GM18511 (cell line): ENCODE data around the gene SLC8A3.

Experiments used
- ATAC-seq: cut with Tn5 transposase; IDR thresholded peaks from one replicate; pipeline ENCODE4 v1.9.1; 2021; ENCODE audit warnings: mild to moderate bottlenecking, moderate library complexity; ENCODE audit not compliant: unreplicated experiment

SLC8A3 gene

GRCh38 chr14:70029296-70030132 lies 159.2 kb downstream of the SLC8A3 start:
- ATAC-seq = no peak

DNA sequence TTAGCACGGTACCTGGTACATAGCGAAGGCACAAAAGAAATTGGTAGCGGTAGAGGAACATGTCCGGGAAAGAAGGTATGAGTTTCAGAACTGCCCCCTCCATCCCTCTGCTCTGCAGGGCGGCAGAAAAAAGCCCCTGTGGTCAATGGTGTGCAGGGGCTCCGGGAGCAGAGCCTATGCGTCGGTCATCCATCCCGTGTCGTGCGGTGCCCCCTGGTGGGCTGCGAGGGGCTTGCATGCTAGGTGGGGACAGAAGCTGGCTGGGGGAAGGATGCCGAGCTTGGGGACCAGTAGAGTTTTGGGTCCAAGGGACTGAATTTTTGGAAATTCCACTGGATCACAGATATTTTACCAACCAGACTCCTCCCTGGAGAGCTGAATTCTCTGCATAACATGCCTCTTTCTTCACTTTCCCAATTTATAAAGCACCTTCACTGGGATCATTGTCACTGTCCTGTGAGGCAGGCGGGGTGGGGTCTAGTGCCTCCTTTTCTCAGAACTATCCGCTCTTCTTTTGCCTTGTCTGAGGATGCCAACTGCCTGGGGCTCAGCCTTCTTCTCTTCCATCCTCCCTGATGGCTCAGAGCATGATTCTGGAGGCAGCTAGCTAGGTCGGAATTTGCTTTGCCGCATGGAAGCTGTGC lies 160.8 kb downstream of the SLC8A3 start:
- ATAC-seq = no peak

DNA sequence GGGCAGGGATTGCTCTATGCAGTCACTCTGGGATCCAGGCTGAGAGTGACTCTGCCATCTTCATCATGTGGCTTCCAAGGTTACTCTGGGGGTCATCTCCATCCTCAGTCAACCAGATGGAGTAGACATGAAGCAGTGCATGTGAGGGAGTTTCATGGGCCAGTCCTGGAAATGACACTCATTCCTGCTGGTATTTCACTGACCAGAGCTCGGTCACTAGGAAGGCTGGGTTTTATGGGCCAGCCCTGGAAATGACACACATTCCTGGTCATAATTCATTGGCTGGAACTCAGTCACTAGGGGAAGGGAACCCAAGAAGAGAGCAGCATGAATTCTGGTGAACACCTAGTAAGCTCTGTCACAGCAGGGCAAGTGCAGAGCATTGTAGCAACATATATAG lies 164.9 kb downstream of the SLC8A3 start:
- no peak for ATAC-seq

- ATAC-seq = no peak
Measured at GRCh38 chr14:70022771-70023445, 165.8 kb downstream of the SLC8A3 start.

DNA sequence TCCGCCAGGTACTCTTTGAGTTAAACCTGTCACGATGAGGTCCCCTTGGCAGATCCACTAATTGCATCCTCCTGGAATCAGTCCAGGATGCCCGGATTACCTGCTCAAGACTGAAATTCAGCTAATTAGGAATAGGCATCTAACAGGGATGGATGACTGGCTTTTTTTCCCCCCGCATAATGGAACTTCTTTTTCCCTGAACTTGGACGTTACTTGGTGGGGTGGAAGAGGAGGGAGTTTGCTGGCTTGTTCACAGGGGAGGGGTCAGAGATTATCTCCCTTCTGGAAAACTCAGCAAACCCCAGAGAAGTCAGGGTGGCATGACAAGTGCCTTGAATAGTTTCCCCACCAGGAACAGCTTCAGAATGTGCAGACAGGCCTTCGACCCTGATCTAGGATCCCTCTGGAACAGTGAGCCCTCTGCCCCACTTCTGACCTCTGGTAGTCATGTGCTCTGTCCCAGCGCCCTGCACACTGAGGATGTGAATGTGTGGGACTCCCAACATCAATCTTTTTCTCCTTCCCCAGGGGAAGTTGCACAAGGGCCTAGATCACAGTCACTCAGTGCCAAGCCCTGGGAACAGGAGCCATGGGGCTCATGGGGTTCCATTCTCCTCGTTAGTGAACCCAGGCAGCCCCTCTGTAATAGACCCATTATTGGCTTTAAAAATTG lies 167.1 kb downstream of the SLC8A3 start:
- ATAC-seq = no peak

- no peak for ATAC-seq
Measured at GRCh38 chr14:70020352-70021170, 168.2 kb downstream of the SLC8A3 start.

GRCh38 chr14:70019695-70020094 lies 169.1 kb downstream of the SLC8A3 start:
- ATAC-seq = no peak

DNA sequence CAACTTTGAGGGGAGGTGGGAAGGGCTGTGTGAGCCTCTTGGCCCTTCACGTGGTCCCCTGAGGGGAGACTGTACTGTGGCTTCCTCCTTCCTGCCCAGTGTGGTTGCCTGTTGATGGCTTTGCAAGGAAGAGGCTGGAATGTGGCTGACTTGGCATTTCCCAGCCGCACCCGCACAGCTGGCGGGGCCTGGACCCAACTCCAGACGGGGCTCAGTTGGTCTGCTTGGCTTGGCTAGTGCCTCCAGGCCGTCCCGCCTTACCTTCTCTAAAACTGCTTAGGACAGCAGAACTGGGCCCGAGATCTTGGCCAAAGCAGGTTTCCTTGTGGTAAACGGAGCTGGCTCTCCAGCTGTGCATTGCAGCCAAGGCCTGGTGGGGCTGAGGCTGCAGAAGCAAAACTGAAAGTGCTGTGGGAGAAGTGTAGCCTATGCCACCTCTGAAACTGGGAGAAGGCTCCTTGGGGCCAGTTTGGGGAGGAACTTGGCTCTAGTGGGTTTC lies 170.0 kb downstream of the SLC8A3 start:
- ATAC-seq = no peak

DNA sequence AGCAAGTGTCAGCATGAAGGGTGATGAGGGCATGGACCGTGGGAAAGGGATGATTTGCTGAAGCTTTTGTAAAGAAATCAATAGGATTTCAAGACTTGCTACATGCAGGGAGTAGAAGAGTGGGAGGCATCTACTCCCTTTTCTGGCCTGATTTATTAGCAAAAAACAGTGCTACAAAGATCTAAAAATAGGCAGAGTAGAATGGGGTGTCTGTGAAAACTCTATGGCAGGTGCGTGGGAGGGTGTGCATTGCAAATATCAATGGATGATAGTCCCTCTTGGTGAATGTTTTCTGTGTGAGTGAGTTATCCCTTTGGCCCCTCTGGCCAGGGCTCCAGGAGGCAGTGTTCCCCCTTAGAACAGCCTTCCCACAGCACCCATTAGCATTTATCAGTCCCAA lies 170.5 kb downstream of the SLC8A3 start:
- ATAC-seq = no peak

- no peak for ATAC-seq
Measured at GRCh38 chr14:70014406-70015095, 174.2 kb downstream of the SLC8A3 start.

GRCh38 chr14:70013271-70013873 lies 175.4 kb downstream of the SLC8A3 start:
- ATAC-seq = no peak

GRCh38 chr14:70011708-70012107 lies 177.0 kb downstream of the SLC8A3 start:
- no peak for ATAC-seq

DNA sequence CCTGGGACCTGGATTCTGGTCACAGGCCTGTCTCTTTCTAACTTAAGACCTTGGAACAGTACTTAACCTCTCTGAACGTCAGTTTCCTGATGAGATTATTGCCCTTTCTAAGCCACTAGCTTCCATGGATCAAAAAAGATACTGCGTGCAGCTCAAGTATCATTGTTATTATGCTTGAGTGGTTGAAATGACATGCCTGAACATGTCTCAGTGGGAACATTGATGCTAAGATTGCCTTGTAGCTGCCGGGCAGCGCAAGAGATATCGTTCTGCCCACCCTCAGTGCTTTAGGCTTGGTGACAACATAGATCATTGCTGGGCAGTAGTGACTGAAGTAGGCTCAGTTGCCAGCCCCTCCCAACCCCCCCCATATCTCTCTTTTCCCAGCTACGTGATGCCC lies 177.7 kb downstream of the SLC8A3 start:
- ATAC-seq = no peak

GRCh38 chr14:70009961-70010360 lies 178.8 kb downstream of the SLC8A3 start:
- no peak for ATAC-seq

- no peak for ATAC-seq
Measured at GRCh38 chr14:70008284-70009262, 180.2 kb downstream of the SLC8A3 start.

GRCh38 chr14:70006699-70007098 lies 182.1 kb downstream of the SLC8A3 start:
- ATAC-seq = no peak

DNA sequence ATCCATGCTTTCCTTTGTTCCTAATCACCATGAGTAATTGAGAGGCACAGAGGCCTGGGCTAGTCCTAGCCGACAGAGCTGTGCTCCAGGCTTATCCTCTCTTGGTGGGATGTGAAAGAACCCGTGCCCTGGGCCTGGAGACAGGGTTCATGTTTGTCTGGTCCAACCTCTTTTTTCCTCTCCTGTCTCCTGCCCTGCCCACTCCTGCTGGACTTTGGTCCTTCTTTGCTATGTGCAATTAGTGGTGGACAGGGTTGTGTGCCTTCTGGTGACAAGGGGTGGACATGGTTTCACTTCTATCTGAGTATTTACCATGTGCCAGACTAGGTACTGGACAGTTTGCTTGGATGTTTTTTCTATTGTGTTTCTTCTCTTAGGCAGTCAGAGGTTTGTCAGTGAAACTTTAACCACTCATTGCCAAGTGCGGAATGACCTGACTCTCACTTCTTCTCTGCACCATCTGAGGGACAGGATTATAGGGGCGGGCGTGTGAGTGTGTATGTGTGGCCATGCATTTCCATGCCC lies 183.4 kb downstream of the SLC8A3 start:
- ATAC-seq = no peak

DNA sequence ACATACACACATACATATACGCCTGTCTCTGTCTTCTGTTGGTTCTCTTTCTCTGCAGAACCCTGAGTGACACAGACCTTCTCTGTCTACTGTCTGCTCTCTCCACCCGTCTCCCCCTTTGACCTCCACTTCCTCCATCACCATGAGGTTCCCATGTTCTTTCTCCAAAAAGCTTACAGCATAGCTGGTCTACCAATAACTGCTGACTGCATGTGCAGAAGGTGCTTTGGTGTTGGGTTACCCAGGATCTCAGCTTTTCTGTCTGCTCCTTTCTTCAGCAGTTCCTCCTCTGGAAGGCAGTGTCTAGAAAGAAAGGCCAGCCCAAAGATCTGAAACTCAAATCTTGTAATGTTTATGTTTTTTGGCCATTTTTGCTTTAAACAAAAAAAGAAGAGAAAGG lies 184.0 kb downstream of the SLC8A3 start:
- ATAC-seq = no peak
